IMR-90 (cell line): Measurements from ENCODE around the gene CASKIN1. TPM values are rescaled to one million over a fixed set of nuclear protein-coding genes. Genes with fewer than 3 reads are reported as not detected.
A peak's percentile ranks its signal among the peaks of the same experiment; 100 is the strongest.

Experiments used
- ATAC-seq: fragments of 200-7000 bp; cut with Tn5 transposase; 2 replicates; pipeline ENCODE4 v1.9.1; 2020; ENCODE audit warnings: low read depth, mild to moderate bottlenecking, moderate library complexity
- BruUV-seq: library from RNA; stranded (reverse); fragments of 400-500 nt; replicated peaks from 2 replicates; lab custom pipeline; 2021; lab: Mats Ljungman, UMichigan
- CTCF ChIA-PET: fragments of 300-600 bp; formaldehyde crosslinking; extraction: SDS; loops from one replicate; lab custom pipeline; 2021; ENCODE audit warnings: antibody characterized with exemption; lab: Yijun Ruan, JAX
- POLR2A ChIA-PET: fragments of 300-600 bp; sonication (Branson Sonifier 250); formaldehyde crosslinking; loops from one replicate; lab custom pipeline; 2022; ENCODE audit warnings: antibody characterized with exemption; ENCODE audit not compliant: unreplicated experiment; lab: Charles Lee
- DNase-seq: peaks from one replicate; pipeline ENCODE4 v3.0.0; 2013
- H2AFZ ChIP-seq: replicated peaks from 2 replicates; pipeline ENCODE3; 2013; ENCODE audit warnings: low read length, mild to moderate bottlenecking; ENCODE audit not compliant: poor library complexity
- H2AK5ac ChIP-seq: 2 replicates; pipeline ENCODE4 v1.6.1; 2013; ENCODE audit warnings: low read depth, low read length, inconsistent platforms
- H2AK9ac ChIP-seq: replicated peaks from 2 replicates; pipeline ENCODE3; 2013; ENCODE audit warnings: mild to moderate bottlenecking, low read depth, low read length, moderate library complexity; ENCODE audit not compliant: poor library complexity
- H2BK120ac ChIP-seq: 2 replicates; pipeline ENCODE4 v1.6.1; 2013; ENCODE audit warnings: low read depth, low read length, inconsistent platforms
- H2BK15ac ChIP-seq: 3 replicates; pipeline ENCODE4 v1.6.1; 2013; ENCODE audit warnings: low read depth, low read length, inconsistent platforms
- H2BK20ac ChIP-seq: 2 replicates; pipeline ENCODE4 v1.6.1; 2013; ENCODE audit warnings: low read depth, mild to moderate bottlenecking, inconsistent platforms, low read length, moderate library complexity
- H2BK5ac ChIP-seq: 2 replicates; pipeline ENCODE4 v1.6.1; 2013; ENCODE audit warnings: mild to moderate bottlenecking, low read depth, low read length, inconsistent platforms; ENCODE audit not compliant: poor library complexity, severe bottlenecking
- H3K14ac ChIP-seq: replicated peaks from 2 replicates; pipeline ENCODE4 v1.6.1; 2013; ENCODE audit warnings: low read depth, low read length, inconsistent platforms
- H3K18ac ChIP-seq: 2 replicates; pipeline ENCODE4 v1.6.1; 2013; ENCODE audit warnings: low read depth, low read length, control low read depth
- H3K23ac ChIP-seq: 2 replicates; pipeline ENCODE4 v1.6.1; 2013; ENCODE audit warnings: low read depth, low read length, inconsistent platforms
- H3K27ac ChIP-seq: 2 replicates; pipeline ENCODE4 v1.5.1; 2013; ENCODE audit warnings: mild to moderate bottlenecking, control low read depth, low read length; ENCODE audit not compliant: insufficient read depth
- H3K27me3 ChIP-seq: 2 replicates; pipeline ENCODE4 v1.6.1; 2013; ENCODE audit warnings: low read length; ENCODE audit not compliant: control insufficient read depth, insufficient read depth
- H3K36me3 ChIP-seq: 2 replicates; pipeline ENCODE4 v1.6.1; 2013; ENCODE audit warnings: low read length, mixed read lengths; ENCODE audit not compliant: control insufficient read depth, insufficient read depth
- H3K4ac ChIP-seq: 2 replicates; pipeline ENCODE4 v1.6.1; 2013; ENCODE audit warnings: low read depth, low read length, inconsistent platforms
- H3K4me1 ChIP-seq: 2 replicates; pipeline ENCODE4 v1.6.1; 2013; ENCODE audit warnings: low read length, mixed read lengths; ENCODE audit not compliant: control insufficient read depth, insufficient read depth
- H3K4me2 ChIP-seq: 2 replicates; pipeline ENCODE4 v1.6.1; 2013; ENCODE audit warnings: low read depth, mild to moderate bottlenecking, control low read depth, low read length, moderate library complexity
- H3K4me3 ChIP-seq: 2 replicates; pipeline ENCODE4 v1.5.1; 2013; ENCODE audit warnings: low read depth, mild to moderate bottlenecking, control low read depth, low read length, moderate library complexity; ENCODE audit not compliant: insufficient read depth
- H3K56ac ChIP-seq: 2 replicates; pipeline ENCODE4 v1.6.1; 2013; ENCODE audit warnings: low read length, inconsistent platforms; ENCODE audit not compliant: insufficient read depth; ENCODE audit errors: extremely low read depth
- H3K79me1 ChIP-seq, 2 experiments: 2 replicates each; pipeline ENCODE4 v1.6.1; 2013; ENCODE audit warnings: low read length in 2 of 2, inconsistent platforms in 1 of 2, low read depth in 1 of 2
- H3K9ac ChIP-seq: 2 replicates; pipeline ENCODE4 v1.6.1; 2013; ENCODE audit warnings: low read depth, low read length, control low read depth
- H3K9me1 ChIP-seq: 2 replicates; pipeline ENCODE4 v1.6.1; 2013; ENCODE audit warnings: low read length, inconsistent platforms; ENCODE audit not compliant: insufficient read depth
- H3K9me3 ChIP-seq: 2 replicates; pipeline ENCODE4 v1.6.1; 2013; ENCODE audit warnings: low read length; ENCODE audit not compliant: control insufficient read depth, insufficient read depth
- H4K20me1 ChIP-seq: 2 replicates; pipeline ENCODE4 v1.6.1; 2013; ENCODE audit warnings: low read length, inconsistent platforms; ENCODE audit not compliant: insufficient read depth
- H4K5ac ChIP-seq: 2 replicates; pipeline ENCODE4 v1.6.1; 2013; ENCODE audit warnings: mild to moderate bottlenecking, low read depth, low read length, control low read depth
- H4K8ac ChIP-seq, 2 experiments: 2 replicates each; pipeline ENCODE4 v1.6.1; 2013; ENCODE audit warnings: low read depth in 2 of 2, low read length in 2 of 2, control low read depth in 1 of 2, inconsistent platforms in 1 of 2
- H4K91ac ChIP-seq: 2 replicates; pipeline ENCODE4 v1.6.1; 2013; ENCODE audit warnings: low read depth, low read length, inconsistent platforms; ENCODE audit not compliant: insufficient read depth
- BHLHE40 ChIP-seq: fragments of 150-350 bp; IDR thresholded peaks from 2 replicates; pipeline ENCODE4 v1.6.1; 2016; ENCODE audit warnings: mild to moderate bottlenecking, low read depth, low read length
- CEBPB ChIP-seq: IDR thresholded peaks from 2 replicates; pipeline ENCODE4 v1.6.1; 2012; ENCODE audit warnings: low read depth, low read length, improper control_type of control experiment
- ELK1 ChIP-seq: fragments of 150-350 bp; IDR thresholded peaks from 2 replicates; pipeline ENCODE4 v1.6.1; 2016; ENCODE audit warnings: low read depth, mild to moderate bottlenecking, low read length, moderate library complexity, borderline replicate concordance
- FOS ChIP-seq: fragments of 150-350 bp; IDR thresholded peaks from 2 replicates; pipeline ENCODE4 v1.6.1; 2016; ENCODE audit warnings: low read depth, low read length
- MAFK ChIP-seq: IDR thresholded peaks from 2 replicates; pipeline ENCODE4 v1.6.1; 2012; ENCODE audit warnings: low read depth, low read length, improper control_type of control experiment
- MAZ ChIP-seq: IDR thresholded peaks from 2 replicates; pipeline ENCODE4 v1.6.1; 2012; ENCODE audit warnings: low read depth, mild to moderate bottlenecking, low read length, improper control_type of control experiment, moderate library complexity, borderline replicate concordance
- POLR2A ChIP-seq: IDR thresholded peaks from 2 replicates; pipeline ENCODE4 v1.6.1; 2012; ENCODE audit warnings: mild to moderate bottlenecking, low read depth, low read length
- RCOR1 ChIP-seq: IDR thresholded peaks from 2 replicates; pipeline ENCODE4 v1.6.1; 2012; ENCODE audit warnings: mild to moderate bottlenecking, low read length, improper control_type of control experiment; ENCODE audit not compliant: insufficient replicate concordance
- RFX5 ChIP-seq: IDR thresholded peaks from 2 replicates; pipeline ENCODE4 v1.8.0; 2012; ENCODE audit warnings: low read depth, mild to moderate bottlenecking, low read length, moderate library complexity
- SMC3 ChIP-seq: fragments of 150-350 bp; IDR thresholded peaks from 2 replicates; pipeline ENCODE4 v1.6.1; 2016; ENCODE audit warnings: low read depth, mild to moderate bottlenecking, antibody characterized with exemption, low read length, moderate library complexity
- WGBS, 2 experiments: methylation state at CpG; one replicate each; pipeline versions ENCODE4 v1.1.5 to v1.1.7; 2013; ENCODE audit warnings: missing lambda C conversion rate in 2 of 2; ENCODE audit not compliant: insufficient read length in 1 of 2; ENCODE audit errors: extremely low coverage in 2 of 2; 5-methylcytosine and 5-hydroxymethylcytosine counted together
- dilution Hi-C: fragments of 300-500 bp; cut with HindIII; formaldehyde crosslinking; loops from one replicate; pipeline ENCODE4 v1.14.3; 2018; ENCODE audit warnings: low sequenced_read_pairs; ENCODE audit not compliant: unreplicated experiment
- in situ Hi-C: fragments of 300-500 bp; cut with MboI; formaldehyde crosslinking; loops from 3 replicates; pipeline ENCODE4 v1.14.3; 2019; ENCODE audit warnings: low sequenced_read_pairs, inconsistent platforms, mixed read lengths
- intact Hi-C: fragments of 100-400 bp; cut with micrococcal nuclease; formaldehyde crosslinking; loops from 2 replicates; pipeline ENCODE4 v1.10.0; 2022
- polyA plus RNA-seq, 3 experiments: library from polyadenylated mRNA; depleted of rRNA; stranded (reverse); fragments of >200 nt; gene quantifications; 2 replicates each; pipeline ENCODE4 v1.2.3, GENCODE V29; 2012; ENCODE audit warnings: low replicate concordance in 1 of 3
- total RNA-seq: library from RNA; depleted of rRNA; stranded (reverse); fragments of >200 nt; gene quantifications from 2 replicates; pipeline ENCODE4 v1.2.3, GENCODE V29; 2012

CASKIN1 gene
- total and polyA plus RNA-seq, 2 of the 4 experiments (the other 2 are of a cell fraction): 0.05 TPM; not detected in 1

GRCh38 chr16:2210386-2211365 is 14.3 kb upstream of the CASKIN1 start, which contains the start of gene BRICD5:
BRICD5 (minus strand) TSS chr16:2210863; CDS start chr16:2210833, 30 bp downstream.
- dilution Hi-C loops: no loop called here
- Histone ChIP-seq H3K9me1 (0 out of 2 replicates have a peak, but pooled peaks cover 3% of the 10 kb centered on the region), H3K56ac (no peak within 1 kb of the TSS), H3K27ac (no peak within 1 kb of the TSS), H3K27me3 (no peaks in the 10 kb centered on the region), H2BK120ac (no peak within 1 kb of the TSS), H4K91ac (no peak within 1 kb of the TSS), H3K18ac (no peak within 1 kb of the TSS), H3K36me3 (peaks cover 28% of the 10 kb centered on the region), H2BK20ac (no peak within 1 kb of the TSS), H3K9me3 (no peaks in the 10 kb centered on the region), H4K8ac (no peak within 1 kb of the TSS), H3K14ac (no peak within 1 kb of the TSS), H3K4ac (no peak within 1 kb of the TSS), H3K9ac (no peak within 1 kb of the TSS), H3K4me1 (peaks cover 12% of the 10 kb centered on the region), H3K23ac (no peak within 1 kb of the TSS), H2BK5ac (no peak within 1 kb of the TSS), H4K20me1 (peaks cover 16% of the 10 kb centered on the region), H2AK9ac (peak within 1 kb of the TSS; percentile 72), H2AFZ (no peak within 1 kb of the TSS), H4K5ac (no peak within 1 kb of the TSS), H3K79me1 (peaks cover 26 to 50% of the 10 kb centered on the region in 2 experiments), H2BK15ac (no peak within 1 kb of the TSS), H3K4me2 (no peak within 1 kb of the TSS), H2AK5ac (no peak within 1 kb of the TSS), H3K4me3 (no peak within 1 kb of the TSS)
- ATAC-seq (no peak), DNase-seq (peak; percentile 19)
- no TSS peak for BruUV-seq
- in situ Hi-C loops: no loop called here
- TF ChIP-seq RCOR1 (no peak), BHLHE40 (no peak), ELK1 (no peak), POLR2A (no peak), RFX5 (no peak), MAFK (no peak), CEBPB (no peak), FOS (no peak), MAZ (no peak), SMC3 (no peak)
- ChIA-PET CTCF (no interaction called here), POLR2A (no interaction called here)
- intact Hi-C loops: no loop called here
- 20% methylated on average over 1 of the region's 24 CpGs; no CpG with 5 or more reads in 1 of the 2 experiments for WGBS, 2 experiments
